GM18526 (cell line): Measurements from ENCODE around the gene ASAH2.

Experiments used
- POLR2A ChIP-seq: IDR thresholded peaks from 3 replicates; pipeline ENCODE4 v1.6.1; 2011; ENCODE audit not compliant: insufficient read length; ENCODE audit errors: extremely low read depth

Gene ASAH2

GRCh38 chr10:50275650-50276235, 24.4 kb upstream of the ASAH2 start:
- no peak for TF ChIP-seq POLR2A

- TF ChIP-seq POLR2A: no peak
These were observed 21.2 kb upstream of the ASAH2 start for GRCh38 chr10:50272531-50272930.

- TF ChIP-seq POLR2A: no peak
These were observed 20.4 kb upstream of the ASAH2 start for GRCh38 chr10:50271564-50272250.

- no peak for TF ChIP-seq POLR2A
These were observed 9.5 kb upstream of the ASAH2 start for GRCh38 chr10:50260791-50261281.

GRCh38 chr10:50254479-50254878, 3.2 kb upstream of the ASAH2 start:
- TF ChIP-seq POLR2A: no peak

GRCh38 chr10:50250096-50250854, 1.0 kb downstream of the ASAH2 start:
- TF ChIP-seq POLR2A: no peak

- no peak for TF ChIP-seq POLR2A
These were observed 2.7 kb downstream of the ASAH2 start for GRCh38 chr10:50248598-50248997.

GRCh38 chr10:50248062-50248461, 3.3 kb downstream of the ASAH2 start:
- TF ChIP-seq POLR2A: no peak

GRCh38 chr10:50244201-50244600, 7.1 kb downstream of the ASAH2 start:
- TF ChIP-seq POLR2A: no peak

GRCh38 chr10:50242777-50243176, 8.5 kb downstream of the ASAH2 start:
- TF ChIP-seq POLR2A: no peak

GRCh38 chr10:50234486-50234885, 16.8 kb downstream of the ASAH2 start:
- no peak for TF ChIP-seq POLR2A

GRCh38 chr10:50232261-50232639, 19.1 kb downstream of the ASAH2 start:
- no peak for TF ChIP-seq POLR2A

GRCh38 chr10:50231515-50232260, 19.6 kb downstream of the ASAH2 start:
- no peak for TF ChIP-seq POLR2A

GRCh38 chr10:50229460-50229859, 21.9 kb downstream of the ASAH2 start:
- no peak for TF ChIP-seq POLR2A

- no peak for TF ChIP-seq POLR2A
These were observed 22.6 kb downstream of the ASAH2 start for GRCh38 chr10:50228672-50229071.
